HG02840 (cell line): Measurements from ENCODE around the gene GPR146.

Experiments used
- ATAC-seq: cut with Tn5 transposase; IDR thresholded peaks from one replicate; pipeline ENCODE4 v1.9.1; 2021; ENCODE audit warnings: mild to moderate bottlenecking, moderate library complexity, moderate number of reproducible peaks; ENCODE audit not compliant: unreplicated experiment, low FRiP score

Gene GPR146

GRCh38 chr7:1041551-1042491 lies 2.5 kb upstream of the GPR146 start:
- ATAC-seq, result no peak

- no peak for ATAC-seq
Observed at GRCh38 chr7:1042492-1042833, 1.9 kb upstream of the GPR146 start.

GRCh38 chr7:1043552-1044188 lies 676 bp upstream of the GPR146 start:
- ATAC-seq, result no peak

- ATAC-seq, result no peak
Observed at GRCh38 chr7:1045069-1046063, 1.0 kb downstream of the GPR146 start.

GRCh38 chr7:1046722-1047679 lies 2.7 kb downstream of the GPR146 start:
- no peak for ATAC-seq

GRCh38 chr7:1049006-1049741 lies 4.8 kb downstream of the GPR146 start:
- ATAC-seq, result no peak

- no peak for ATAC-seq
Observed at GRCh38 chr7:1049801-1050200, 5.5 kb downstream of the GPR146 start.

GRCh38 chr7:1050254-1050906 lies 6.0 kb downstream of the GPR146 start:
- no peak for ATAC-seq

GRCh38 chr7:1050956-1051690 lies 6.8 kb downstream of the GPR146 start:
- no peak for ATAC-seq

GRCh38 chr7:1052031-1052818 lies 7.9 kb downstream of the GPR146 start:
- no peak for ATAC-seq

GRCh38 chr7:1053002-1053411 lies 8.7 kb downstream of the GPR146 start:
- ATAC-seq, result no peak

GRCh38 chr7:1053816-1054370 lies 9.5 kb downstream of the GPR146 start:
- no peak for ATAC-seq

GRCh38 chr7:1054438-1054837 lies 10.1 kb downstream of the GPR146 start:
- no peak for ATAC-seq

- ATAC-seq, result no peak
Observed at GRCh38 chr7:1054861-1055450, 10.6 kb downstream of the GPR146 start.

GRCh38 chr7:1055491-1055955 lies 11.2 kb downstream of the GPR146 start:
- no peak for ATAC-seq
